ENCODE measurements around the gene SERINC3.

SERINC3 gene

DNA sequence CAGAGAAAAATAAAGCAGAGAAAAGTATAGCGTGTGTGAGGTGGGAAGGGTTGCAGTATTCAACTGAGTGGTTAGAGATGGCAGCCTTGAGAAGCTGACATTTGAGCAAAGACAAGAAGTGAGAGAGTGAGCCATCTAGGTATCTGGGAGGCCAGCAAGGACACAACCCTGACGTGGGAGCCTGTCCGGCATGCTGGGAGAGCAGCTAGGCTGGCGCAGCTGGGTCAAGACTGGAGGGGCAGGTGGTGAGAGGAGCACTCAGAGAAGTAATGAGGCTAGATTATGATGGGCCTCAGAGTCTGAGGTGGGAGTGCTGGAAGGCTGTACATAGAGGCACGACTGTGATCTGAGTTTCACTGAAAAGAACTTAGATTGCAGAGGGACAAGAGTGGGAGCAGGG lies 33.3 kb downstream of the SERINC3 start:
- TF ChIP-seq CTCF (IDR thresholded peaks at IDR 0.05): no peak
- DNase-seq (ENCODE audit: low spot score): no peak
- no peak overlapping the region for H3K27ac ChIP-seq
- no peak overlapping the region for H3K4me3 ChIP-seq

- DNase-seq (ENCODE audit: low spot score): no peak
- no peak for TF ChIP-seq CTCF (IDR thresholded peaks at IDR 0.05)
- no peak overlapping the region for H3K4me3 ChIP-seq
- H3K27ac ChIP-seq: no peak overlapping the region
Observed at GRCh38 chr20:44485830-44486198, 36.1 kb downstream of the SERINC3 start.

DNA sequence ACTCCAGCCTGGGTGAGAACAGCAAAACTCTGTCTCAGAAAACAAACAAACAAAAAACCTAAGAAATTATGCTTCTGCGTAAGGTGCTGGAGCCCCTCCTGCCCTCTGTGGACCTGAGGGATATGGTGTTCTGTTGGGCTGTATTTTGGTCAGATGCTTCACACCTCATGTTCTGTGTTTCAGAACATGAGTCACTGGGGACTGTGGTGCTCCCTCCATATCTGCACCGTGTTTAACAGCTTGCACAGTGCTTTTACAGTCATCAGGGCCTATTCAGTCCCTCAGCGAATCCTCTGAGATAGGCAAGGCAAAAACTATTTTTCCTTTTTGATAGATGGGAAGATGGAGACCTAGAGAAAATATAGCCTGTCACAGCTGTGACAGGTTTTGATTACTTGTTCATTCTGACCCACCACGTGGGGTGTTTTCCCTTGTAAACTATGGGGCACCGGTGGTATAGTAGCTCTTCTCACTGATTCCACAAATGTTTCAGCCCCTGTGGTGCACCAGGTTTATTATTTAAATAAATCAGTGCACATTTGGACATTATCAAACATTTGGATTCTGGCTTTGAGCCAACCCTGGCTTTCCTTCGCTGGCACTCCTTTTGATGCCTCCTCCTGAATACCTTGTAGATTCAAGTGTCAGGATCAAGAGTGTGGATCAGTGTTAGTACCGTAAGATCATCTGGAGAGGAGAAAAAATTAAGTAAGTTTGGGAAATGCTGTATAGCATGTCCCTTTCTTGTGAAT lies 36.6 kb downstream of the SERINC3 start:
- Histone ChIP-seq H3K27ac (no peak overlapping the region), H3K4me3 (no peak overlapping the region)
- TF ChIP-seq CTCF (IDR thresholded peaks at IDR 0.05): no peak
- DNase-seq (ENCODE audit: low spot score): no peak

- DNase-seq (ENCODE audit: low spot score): no peak
- no peak for TF ChIP-seq CTCF (IDR thresholded peaks at IDR 0.05)
- no peak overlapping the region for H3K4me3 ChIP-seq
- no peak overlapping the region for H3K27ac ChIP-seq
Observed at GRCh38 chr20:44483112-44483511, 38.8 kb downstream of the SERINC3 start.

GRCh38 chr20:44481719-44482416 lies 40.0 kb downstream of the SERINC3 start:
- Histone ChIP-seq H3K27ac (no peak overlapping the region), H3K4me3 (no peak overlapping the region)
- no peak for DNase-seq (ENCODE audit: low spot score)
- TF ChIP-seq CTCF (IDR thresholded peaks at IDR 0.05): no peak

GRCh38 chr20:44480097-44480496 lies 41.8 kb downstream of the SERINC3 start:
- Histone ChIP-seq H3K27ac (no peak overlapping the region), H3K4me3 (no peak overlapping the region)
- no peak for TF ChIP-seq CTCF (IDR thresholded peaks at IDR 0.05)
- DNase-seq (ENCODE audit: low spot score): no peak

DNA sequence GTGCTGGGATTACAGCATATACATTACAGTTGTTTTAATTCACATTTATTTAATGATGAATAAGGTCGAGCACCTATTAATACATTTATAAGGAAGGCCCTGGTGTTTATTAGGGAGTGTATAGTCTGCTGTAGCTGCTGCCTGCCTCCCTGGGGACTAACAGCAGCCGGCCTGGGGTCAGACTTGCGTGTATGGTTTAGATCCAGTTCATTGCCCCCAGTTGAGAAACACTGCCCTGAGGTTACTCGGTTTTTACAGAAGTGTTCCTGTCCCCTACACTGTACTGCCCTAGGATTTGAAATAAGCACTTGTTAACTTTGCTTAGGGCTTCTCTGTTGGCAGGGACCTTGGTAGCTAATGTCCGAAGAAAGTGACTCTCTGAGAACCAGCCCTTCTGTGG lies 42.2 kb downstream of the SERINC3 start:
- no peak for DNase-seq (ENCODE audit: low spot score)
- no peak for TF ChIP-seq CTCF (IDR thresholded peaks at IDR 0.05)
- H3K4me3 ChIP-seq: no peak overlapping the region
- H3K27ac ChIP-seq: no peak overlapping the region
